ENCODE data around the gene PHLDA2. TPM values are rescaled to one million over a fixed set of nuclear protein-coding genes. Genes with fewer than 3 reads are reported as not detected.

Gene PHLDA2
- total and polyA plus RNA-seq, 2 of the 13 experiments (the other 11 are each of a cell fraction or from before 2014, with no cell fraction given): 0.55 to 0.78 TPM

DNA sequence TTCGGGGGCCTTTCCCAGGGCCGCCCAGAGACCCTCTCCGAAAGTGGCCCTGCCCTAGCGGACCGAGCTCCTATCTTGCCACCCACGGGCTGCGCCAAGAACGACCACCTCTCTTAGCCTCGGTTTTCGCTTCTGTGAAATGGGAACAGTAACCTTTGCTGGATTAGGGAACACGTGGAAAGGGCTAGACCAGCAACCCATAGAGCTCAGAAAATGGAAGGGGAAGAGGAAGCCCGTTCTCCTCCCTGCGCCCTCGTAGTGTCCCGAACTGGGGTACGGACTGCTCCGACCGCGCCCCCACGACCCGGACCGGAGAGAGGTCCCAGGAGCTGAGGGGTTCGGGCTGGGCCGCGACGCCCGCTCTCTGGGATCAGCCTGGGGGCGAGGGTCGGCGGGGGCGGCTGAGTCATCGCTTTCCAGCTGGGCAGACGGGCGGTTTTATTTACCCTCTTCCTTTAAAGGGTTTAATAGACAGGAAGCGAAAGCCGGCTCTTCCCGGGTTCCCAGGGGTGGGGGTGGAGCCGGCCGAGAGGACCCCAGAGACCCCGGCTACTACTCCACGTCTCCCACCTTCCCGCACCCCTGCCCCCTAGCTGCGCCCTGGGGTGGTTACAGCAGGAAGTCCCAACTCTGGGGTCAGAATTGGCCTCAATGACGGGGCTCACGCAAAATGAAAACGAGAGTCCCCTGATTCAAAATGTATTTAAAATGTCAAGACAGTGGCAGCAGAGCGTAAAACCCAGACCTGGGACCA lies 907 bp upstream of the PHLDA2 start (continued):
- TF ChIP-seq FOSL2 (CRISPR knock-in tag; IDR thresholded peaks at IDR 0.05) (peak; percentile 94), MXI1 (IDR thresholded peaks at IDR 0.05; ENCODE audit: borderline replicate concordance, low read depth, low read length) (no peak), ZNF557 (CRISPR knock-in tag; IDR thresholded peaks at IDR 0.05) (no peak), HDAC6 (IDR thresholded peaks at IDR 0.05; ENCODE audit: low read depth, low read length) (no peak), FUBP1 (CRISPR knock-in tag; IDR thresholded peaks at IDR 0.05; ENCODE audit: borderline replicate concordance) (no peak), NRL (CRISPR knock-in tag; IDR thresholded peaks at IDR 0.05; ENCODE audit: borderline replicate concordance) (no peak), ZBED4 (CRISPR knock-in tag; IDR thresholded peaks at IDR 0.05; ENCODE audit: borderline replicate concordance) (peak; percentile 21; the same call in 1 of the 2 replicates), GABPB1 (CRISPR knock-in tag; IDR thresholded peaks at IDR 0.05) (no peak; the same call in 1 of the 2 replicates), NONO (IDR thresholded peaks at IDR 0.05) (no peak), NONO (CRISPR knock-in tag; conservative IDR thresholded peaks at IDR 0.05) (no peak), HDAC1 (CRISPR knock-in tag; IDR thresholded peaks at IDR 0.05) (peak; percentile 54; the same call in 1 of the 2 replicates), STAT5B (CRISPR knock-in tag; IDR thresholded peaks at IDR 0.05) (no peak), RARA (CRISPR knock-in tag; IDR thresholded peaks at IDR 0.05) (peak; percentile 20; the same call in 1 of the 2 replicates), SMC3 (IDR thresholded peaks at IDR 0.05; ENCODE audit: low read length) (no peak), ZSCAN5A (CRISPR knock-in tag; IDR thresholded peaks at IDR 0.05; ENCODE audit: borderline replicate concordance) (no peak), PCBP1 (IDR thresholded peaks at IDR 0.05; ENCODE audit: borderline replicate concordance, low read depth, low read length) (no peak)
- TF ChIP-seq, protein P1, sequence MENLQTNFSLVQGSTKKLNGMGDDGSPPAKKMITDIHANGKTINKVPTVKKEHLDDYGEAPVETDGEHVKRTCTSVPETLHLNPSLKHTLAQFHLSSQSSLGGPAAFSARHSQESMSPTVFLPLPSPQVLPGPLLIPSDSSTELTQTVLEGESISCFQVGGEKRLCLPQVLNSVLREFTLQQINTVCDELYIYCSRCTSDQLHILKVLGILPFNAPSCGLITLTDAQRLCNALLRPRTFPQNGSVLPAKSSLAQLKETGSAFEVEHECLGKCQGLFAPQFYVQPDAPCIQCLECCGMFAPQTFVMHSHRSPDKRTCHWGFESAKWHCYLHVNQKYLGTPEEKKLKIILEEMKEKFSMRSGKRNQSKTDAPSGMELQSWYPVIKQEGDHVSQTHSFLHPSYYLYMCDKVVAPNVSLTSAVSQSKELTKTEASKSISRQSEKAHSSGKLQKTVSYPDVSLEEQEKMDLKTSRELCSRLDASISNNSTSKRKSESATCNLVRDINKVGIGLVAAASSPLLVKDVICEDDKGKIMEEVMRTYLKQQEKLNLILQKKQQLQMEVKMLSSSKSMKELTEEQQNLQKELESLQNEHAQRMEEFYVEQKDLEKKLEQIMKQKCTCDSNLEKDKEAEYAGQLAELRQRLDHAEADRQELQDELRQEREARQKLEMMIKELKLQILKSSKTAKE (CRISPR knock-in tag; IDR thresholded peaks at IDR 0.05; ENCODE audit: borderline replicate concordance): no peak; the same call in 1 of the 2 replicates
- TF ChIP-seq, protein P2, sequence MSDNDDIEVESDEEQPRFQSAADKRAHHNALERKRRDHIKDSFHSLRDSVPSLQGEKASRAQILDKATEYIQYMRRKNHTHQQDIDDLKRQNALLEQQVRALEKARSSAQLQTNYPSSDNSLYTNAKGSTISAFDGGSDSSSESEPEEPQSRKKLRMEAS (IDR thresholded peaks at IDR 0.05): peak; percentile 52; the same call in 1 of the 2 replicates
- TF ChIP-seq, protein P3, sequence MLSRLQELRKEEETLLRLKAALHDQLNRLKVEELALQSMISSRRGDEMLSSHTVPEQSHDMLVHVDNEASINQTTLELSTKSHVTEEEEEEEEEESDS (CRISPR knock-in tag; IDR thresholded peaks at IDR 0.05; ENCODE audit: borderline replicate concordance): no peak

Measured in HepG2 (cell line).